ENCODE results near the gene SLC7A6OS. TPM values are rescaled to one million over a fixed set of nuclear protein-coding genes. Genes with fewer than 3 reads are reported as not detected.
A peak's percentile ranks its signal among the peaks of the same experiment; 100 is the strongest.

Gene SLC7A6OS
- total and polyA plus RNA-seq, 3 experiments from 2014 or later: 21.8 to 28.2 (median 25.5) TPM

GRCh38 chr16:68257251-68257905 lies 53.4 kb downstream of the SLC7A6OS start:
- Histone ChIP-seq H3K4me1 (ENCODE audit: insufficient read depth, low read length) (peaks cover 6% of the 10 kb centered on the region), H3K36me3 (ENCODE audit: insufficient read depth, low read length) (peaks cover 5% of the 10 kb centered on the region), H3K9me3 (ENCODE audit: low read length) (no peaks in the 10 kb centered on the region), H3K27ac (ENCODE audit: low read depth, low read length) (no peak overlapping the region), H3K4me3 (ENCODE audit: low read length) (no peak overlapping the region), H3K27me3 (ENCODE audit: insufficient read depth, low read length, poor library complexity, severe bottlenecking) (no peaks in the 10 kb centered on the region)
- Mint-ChIP-seq H3K4me3 (no peak overlapping the region), H3K27me3 (peaks cover 0 to 1% of the 10 kb centered on the region in 2 donors), H3K27ac (no peak overlapping the region), H3K4me1 (peaks cover 6 to 9% (median 8%) of the 10 kb centered on the region in 3 donors), H3K36me3 (peaks cover 0 to 48% (median 12%) of the 10 kb centered on the region in 3 donors), H3K9me3 (no peaks in the 10 kb centered on the region)
- no peak for DNase-seq
- CTCF ChIA-PET: interaction anchor here (5.5 to 8.0 kb wide), 2 partner anchors 13 to 67 kb away, joined by 42 to 405 read pairs; partner anchors contain the start of gene PLA2G15
- POLR2A ChIA-PET: no interaction called here

- Histone ChIP-seq H3K4me1 (ENCODE audit: insufficient read depth, low read length) (no peaks in the 10 kb centered on the region), H3K27me3 (ENCODE audit: insufficient read depth, low read length, poor library complexity, severe bottlenecking) (no peaks in the 10 kb centered on the region), H3K9me3 (ENCODE audit: low read length) (no peaks in the 10 kb centered on the region), H3K36me3 (ENCODE audit: insufficient read depth, low read length) (peaks cover 5% of the 10 kb centered on the region), H3K4me3 (ENCODE audit: low read length) (no peak overlapping the region), H3K27ac (ENCODE audit: low read depth, low read length) (no peak overlapping the region)
- Mint-ChIP-seq H3K9me3 (no peaks in the 10 kb centered on the region), H3K27me3 (peaks cover 0 to 1% of the 10 kb centered on the region in 2 donors), H3K36me3 (peaks cover 0 to 60% (median 14%) of the 10 kb centered on the region in 3 donors), H3K4me1 (peaks cover 0 to 4% (median 0%) of the 10 kb centered on the region in 3 donors), H3K4me3 (no peak overlapping the region), H3K27ac (no peak overlapping the region)
- no peak for DNase-seq
- ChIA-PET CTCF (interaction anchor here (1.9 to 2.6 kb wide), 2 partner anchors 8 to 73 kb away, joined by 9 to 10 read pairs; partner anchors contain the start of gene SLC7A6), POLR2A (no interaction called here)
Measured at GRCh38 chr16:68255712-68256111, 55.0 kb downstream of the SLC7A6OS start.

- Histone ChIP-seq H3K4me1 (ENCODE audit: insufficient read depth, low read length) (no peaks in the 10 kb centered on the region), H3K27ac (ENCODE audit: low read depth, low read length) (no peak overlapping the region), H3K9me3 (ENCODE audit: low read length) (no peaks in the 10 kb centered on the region), H3K4me3 (ENCODE audit: low read length) (no peak overlapping the region), H3K27me3 (ENCODE audit: insufficient read depth, low read length, poor library complexity, severe bottlenecking) (no peaks in the 10 kb centered on the region), H3K36me3 (ENCODE audit: insufficient read depth, low read length) (peaks cover 5% of the 10 kb centered on the region)
- no peaks in the 10 kb centered on the region for H3K9me3 Mint-ChIP-seq
- CTCF ChIA-PET: interaction anchor here (2.6 kb wide), 1 partner anchor 10 kb away, joined by 10 read pairs; the partner anchor contains the start of gene SLC7A6
- H3K4me3 Mint-ChIP-seq: no peak overlapping the region
- peaks cover 0 to 1% of the 10 kb centered on the region in 2 donors for H3K27me3 Mint-ChIP-seq
- peaks cover 0 to 57% (median 14%) of the 10 kb centered on the region in 3 donors for H3K36me3 Mint-ChIP-seq
- no peak overlapping the region for H3K27ac Mint-ChIP-seq
- peaks cover 0 to 4% (median 0%) of the 10 kb centered on the region in 3 donors for H3K4me1 Mint-ChIP-seq
- no peak for DNase-seq
- POLR2A ChIA-PET: no interaction called here
Measured at GRCh38 chr16:68253721-68254120, 57.0 kb downstream of the SLC7A6OS start.

DNA sequence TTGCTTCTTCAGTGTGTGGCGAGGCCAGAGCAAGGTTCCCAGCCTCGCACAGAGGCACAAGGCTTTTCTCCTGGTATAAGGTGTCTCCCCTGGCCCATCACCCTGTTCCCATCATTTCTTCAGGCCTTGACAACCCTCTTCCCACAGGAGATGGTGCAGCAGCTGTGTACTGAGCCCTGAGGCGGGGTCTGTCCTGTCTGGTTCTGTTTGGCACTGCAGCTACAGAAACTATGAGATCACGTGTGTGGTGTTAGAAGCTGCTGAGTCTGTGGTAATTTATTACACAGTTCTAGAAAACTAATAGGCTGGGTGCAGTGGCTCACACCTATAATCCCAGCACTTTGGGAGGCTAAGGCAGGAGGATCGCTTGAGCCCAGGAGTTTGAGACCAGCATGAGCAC lies 58.4 kb downstream of the SLC7A6OS start:
- H3K4me3 Mint-ChIP-seq: no peak overlapping the region
- H3K27me3 Mint-ChIP-seq: peaks cover 0 to 1% of the 10 kb centered on the region in 2 donors
- H3K4me3 ChIP-seq (ENCODE audit: low read length): no peak overlapping the region
- peak overlapping the region in 2 of 8 donors; percentile 62 to 67 for H3K27ac Mint-ChIP-seq
- no peaks in the 10 kb centered on the region for H3K4me1 ChIP-seq (ENCODE audit: insufficient read depth, low read length)
- CTCF ChIA-PET: interaction anchor here (1.1 to 2.5 kb wide), 5 partner anchors 10 to 75 kb away, joined by 3 to 12 read pairs (median 8); partner anchors contain the start of gene SLC7A6
- no peak overlapping the region for H3K27ac ChIP-seq (ENCODE audit: low read depth, low read length)
- peaks cover 0 to 8% (median 4%) of the 10 kb centered on the region in 3 donors for H3K4me1 Mint-ChIP-seq
- H3K36me3 ChIP-seq (ENCODE audit: insufficient read depth, low read length): peaks cover 5% of the 10 kb centered on the region
- H3K9me3 ChIP-seq (ENCODE audit: low read length): no peaks in the 10 kb centered on the region
- H3K27me3 ChIP-seq (ENCODE audit: insufficient read depth, low read length, poor library complexity, severe bottlenecking): no peaks in the 10 kb centered on the region
- no peaks in the 10 kb centered on the region for H3K9me3 Mint-ChIP-seq
- DNase-seq: no peak
- POLR2A ChIA-PET: no interaction called here
- H3K36me3 Mint-ChIP-seq: peaks cover 0 to 52% (median 9%) of the 10 kb centered on the region in 3 donors

- Mint-ChIP-seq H3K36me3 (peaks cover 0 to 50% (median 6%) of the 10 kb centered on the region in 3 donors), H3K4me1 (peaks cover under 1 to 14% (median 4%) of the 10 kb centered on the region in 3 donors), H3K27ac (no peak overlapping the region), H3K4me3 (no peak overlapping the region), H3K27me3 (peaks cover 0 to 1% of the 10 kb centered on the region in 2 donors), H3K9me3 (no peaks in the 10 kb centered on the region)
- Histone ChIP-seq H3K4me1 (ENCODE audit: insufficient read depth, low read length) (no peaks in the 10 kb centered on the region), H3K9me3 (ENCODE audit: low read length) (no peaks in the 10 kb centered on the region), H3K27ac (ENCODE audit: low read depth, low read length) (no peak overlapping the region), H3K4me3 (ENCODE audit: low read length) (no peak overlapping the region), H3K27me3 (ENCODE audit: insufficient read depth, low read length, poor library complexity, severe bottlenecking) (no peaks in the 10 kb centered on the region), H3K36me3 (ENCODE audit: insufficient read depth, low read length) (peaks cover 5% of the 10 kb centered on the region)
- no peak for DNase-seq
- ChIA-PET CTCF (interaction anchor here (1.1 to 2.5 kb wide), 5 partner anchors 10 to 75 kb away, joined by 3 to 12 read pairs (median 8); partner anchors contain the start of gene SLC7A6), POLR2A (interaction anchor here (0.7 kb wide), 1 partner anchor 916 kb away, joined by 7 read pairs; no protein-coding TSS in a partner anchor)
Measured at GRCh38 chr16:68251832-68252231, 58.9 kb downstream of the SLC7A6OS start.

DNA sequence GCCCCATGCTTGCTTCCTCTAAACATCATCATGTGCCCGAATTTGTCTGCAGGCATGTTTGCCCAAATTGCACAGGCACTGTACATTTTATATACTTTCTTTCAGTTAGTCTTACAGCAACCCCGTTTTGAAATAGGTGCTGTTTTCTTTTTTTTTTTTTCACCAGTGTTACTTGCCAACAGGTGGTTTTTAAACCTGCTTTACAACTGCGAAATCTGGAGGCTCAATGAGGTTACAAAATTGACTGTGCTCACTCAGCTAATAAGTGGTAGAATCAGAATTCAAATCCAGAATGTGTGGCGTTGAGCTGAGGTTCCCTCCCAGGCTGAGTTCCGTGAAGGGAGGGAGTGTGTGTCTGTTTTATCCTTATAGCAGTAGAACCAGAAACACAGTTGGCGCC lies 59.8 kb downstream of the SLC7A6OS start:
- POLR2A ChIA-PET: interaction anchor here (0.7 kb wide), 1 partner anchor 915 kb away, joined by 7 read pairs; no protein-coding TSS in a partner anchor

GRCh38 chr16:68249371-68249770 lies 61.4 kb downstream of the SLC7A6OS start:
- H3K4me3 Mint-ChIP-seq: peak overlapping the region in 2 of 7 donors; percentile 48 to 75
- H3K4me1 Mint-ChIP-seq: peaks cover 19 to 35% (median 22%) of the 10 kb centered on the region in 3 donors
- Histone ChIP-seq H3K4me1 (ENCODE audit: insufficient read depth, low read length) (peaks cover 16% of the 10 kb centered on the region), H3K27ac (ENCODE audit: low read depth, low read length) (no peak overlapping the region), H3K4me3 (ENCODE audit: low read length) (no peak overlapping the region), H3K36me3 (ENCODE audit: insufficient read depth, low read length) (no peaks in the 10 kb centered on the region), H3K27me3 (ENCODE audit: insufficient read depth, low read length, poor library complexity, severe bottlenecking) (no peaks in the 10 kb centered on the region), H3K9me3 (ENCODE audit: low read length) (no peaks in the 10 kb centered on the region)
- ChIA-PET POLR2A (interaction anchor here (0.6 kb wide), 1 partner anchor 277 kb away, joined by 3 read pairs; no protein-coding TSS in a partner anchor), CTCF (interaction anchor here (1.3 to 1.5 kb wide), 3 partner anchors 9 to 80 kb away, joined by 3 to 6 read pairs (median 3); no protein-coding TSS in a partner anchor)
- no peaks in the 10 kb centered on the region for H3K9me3 Mint-ChIP-seq
- DNase-seq: no peak
- peaks cover 0 to 1% of the 10 kb centered on the region in 2 donors for H3K27me3 Mint-ChIP-seq
- H3K36me3 Mint-ChIP-seq: peaks cover 0 to 38% (median 2%) of the 10 kb centered on the region in 3 donors
- peak overlapping the region in 2 of 8 donors; percentile 22 to 71 for H3K27ac Mint-ChIP-seq

More for the DNA sequence above, 59.8 kb downstream of the SLC7A6OS start:
- peaks cover 0 to 44% (median 2%) of the 10 kb centered on the region in 3 donors for H3K36me3 Mint-ChIP-seq
- peaks cover 5% of the 10 kb centered on the region for H3K36me3 ChIP-seq (ENCODE audit: insufficient read depth, low read length)
- no peaks in the 10 kb centered on the region for H3K9me3 Mint-ChIP-seq
- no peak for DNase-seq
- CTCF ChIA-PET: interaction anchor here (1.3 to 2.5 kb wide), 3 partner anchors 10 to 76 kb away, joined by 4 to 9 read pairs (median 8); partner anchors contain the start of gene SLC7A6
- no peak overlapping the region for H3K4me3 ChIP-seq (ENCODE audit: low read length)
- peaks cover 9 to 23% (median 10%) of the 10 kb centered on the region in 3 donors for H3K4me1 Mint-ChIP-seq
- peaks cover 0 to 1% of the 10 kb centered on the region in 2 donors for H3K27me3 Mint-ChIP-seq
- no peaks in the 10 kb centered on the region for H3K9me3 ChIP-seq (ENCODE audit: low read length)
- H3K27ac ChIP-seq (ENCODE audit: low read depth, low read length): no peak overlapping the region
- H3K4me3 Mint-ChIP-seq: peak overlapping the region in 1 of 7 donors; percentile 54
- H3K27me3 ChIP-seq (ENCODE audit: insufficient read depth, low read length, poor library complexity, severe bottlenecking): no peaks in the 10 kb centered on the region
- peaks cover 5% of the 10 kb centered on the region for H3K4me1 ChIP-seq (ENCODE audit: insufficient read depth, low read length)
- H3K27ac Mint-ChIP-seq: no peak overlapping the region
